ENCODE measurements around the gene GRIK1.

The GRIK1 gene

DNA sequence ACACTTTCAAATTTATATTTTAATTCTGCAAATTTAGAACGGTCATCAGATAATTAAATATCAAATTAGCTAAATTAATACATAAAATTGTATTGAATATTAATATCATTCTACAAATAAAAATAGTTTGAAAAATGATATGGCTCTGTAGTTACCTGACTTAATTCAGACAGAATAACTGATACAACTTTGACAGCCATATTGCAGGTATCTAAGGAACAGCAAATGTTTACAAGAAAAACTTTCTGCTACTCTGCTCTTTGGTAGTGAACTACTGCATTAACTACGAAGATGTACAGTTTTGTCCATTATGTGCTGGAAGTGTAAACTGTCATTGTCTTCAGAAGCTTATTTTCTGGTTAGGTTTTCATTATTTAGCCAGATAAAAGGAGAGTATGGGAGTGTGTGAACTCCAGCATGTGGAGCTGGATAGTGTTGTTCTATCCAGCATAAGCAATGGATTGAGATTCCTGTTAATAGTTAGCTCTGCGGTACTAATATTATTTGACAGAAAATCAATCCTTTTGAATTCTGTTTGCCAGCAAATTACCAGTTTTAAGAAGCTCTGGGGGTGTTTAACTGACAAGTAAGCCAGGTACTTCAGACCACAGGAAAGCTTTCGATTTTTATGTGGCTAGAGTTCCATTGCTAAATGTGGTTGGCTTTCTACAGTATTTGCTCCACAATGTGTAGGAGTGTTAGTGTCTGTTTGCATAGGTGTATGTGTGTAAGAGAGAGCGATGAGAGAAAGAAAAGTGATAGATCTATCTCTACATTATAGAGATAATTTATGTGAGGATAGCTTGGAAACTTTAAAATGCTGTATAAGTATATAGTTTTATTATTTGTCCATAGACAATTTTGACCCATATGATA lies 247.9 kb downstream of the GRIK1 start:
- Histone ChIP-seq H2BK120ac (ENCODE audit: insufficient read depth, low read length, poor library complexity) (no peak overlapping the region), H2BK12ac (ENCODE audit: low read length) (no peak overlapping the region), H3K79me1 (ENCODE audit: low read length) (no peaks in the 10 kb centered on the region), H4K8ac (ENCODE audit: low read depth, low read length) (no peak overlapping the region), H3K9ac (ENCODE audit: low read length) (no peak overlapping the region), H3K4ac (ENCODE audit: low read depth, low read length) (no peak overlapping the region), H2AFZ (ENCODE audit: insufficient read depth, low read length, poor library complexity) (no peak overlapping the region), H3K14ac (ENCODE audit: low read length) (no peak overlapping the region), H3K23ac (ENCODE audit: low read length) (no peak overlapping the region), H3K4me1 (ENCODE audit: control insufficient read depth in 1 of 2, insufficient read depth in 2 of 2, low read length in 2 of 2) (no peaks in the 10 kb centered on the region), H2AK5ac (ENCODE audit: low read length) (no peak overlapping the region), H3K18ac (ENCODE audit: low read length) (no peak overlapping the region), H3K27ac (ENCODE audit: low read depth, low read length) (no peak overlapping the region), H3K36me3 (ENCODE audit: control insufficient read depth in 1 of 2, insufficient read depth in 2 of 2, low read length in 2 of 2) (no peaks in the 10 kb centered on the region), H3K9me3 (ENCODE audit: insufficient read depth, low read depth, low read length) (no peaks in the 10 kb centered on the region), H3K79me2 (ENCODE audit: control insufficient read depth, insufficient read depth, low read length, poor library complexity) (no peaks in the 10 kb centered on the region), H3K27me3 (ENCODE audit: insufficient read depth, low read length) (no peaks in the 10 kb centered on the region), H3K4me2 (ENCODE audit: low read length) (no peak overlapping the region), H4K12ac (ENCODE audit: low read depth, low read length) (no peak overlapping the region), H3K4me3 (ENCODE audit: low read depth, low read length) (no peak overlapping the region), H2BK5ac (ENCODE audit: low read depth, low read length, poor library complexity) (no peak overlapping the region), H4K91ac (ENCODE audit: low read depth, low read length) (no peak overlapping the region)
- no CpG with 5 or more reads among the region's 5 CpGs for WGBS (ENCODE audit: extremely low coverage, insufficient coverage, insufficient read length)
- no peak for DNase-seq

DNA sequence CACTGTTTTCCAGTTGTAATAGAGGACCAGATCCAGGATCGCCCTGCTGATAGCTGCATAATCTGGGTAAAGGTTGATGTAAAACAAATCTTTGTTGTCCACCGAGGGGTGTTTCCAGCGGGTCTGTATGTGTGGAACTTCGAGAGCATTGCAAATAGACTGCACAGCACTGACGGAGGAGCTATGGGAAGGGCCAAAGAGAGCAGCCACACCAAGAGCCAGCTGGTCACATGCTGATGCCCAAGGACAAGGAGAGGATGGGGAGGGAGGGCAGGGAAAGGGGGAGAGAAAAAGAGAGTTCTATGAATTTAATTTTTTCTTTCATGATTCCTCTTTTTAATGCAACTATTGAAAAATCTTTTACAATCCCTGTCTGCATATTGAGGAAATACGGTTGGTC lies 250.0 kb downstream of the GRIK1 start:
- Histone ChIP-seq H3K9ac (ENCODE audit: low read length) (no peak overlapping the region), H3K18ac (ENCODE audit: low read length) (no peak overlapping the region), H4K91ac (ENCODE audit: low read depth, low read length) (no peak overlapping the region), H3K36me3 (ENCODE audit: control insufficient read depth in 1 of 2, insufficient read depth in 2 of 2, low read length in 2 of 2) (no peaks in the 10 kb centered on the region), H2BK120ac (ENCODE audit: insufficient read depth, low read length, poor library complexity) (no peak overlapping the region), H3K9me3 (ENCODE audit: insufficient read depth, low read depth, low read length) (no peaks in the 10 kb centered on the region), H3K4me1 (ENCODE audit: control insufficient read depth in 1 of 2, insufficient read depth in 2 of 2, low read length in 2 of 2) (no peaks in the 10 kb centered on the region), H3K79me2 (ENCODE audit: control insufficient read depth, insufficient read depth, low read length, poor library complexity) (no peaks in the 10 kb centered on the region), H4K12ac (ENCODE audit: low read depth, low read length) (no peak overlapping the region), H3K23ac (ENCODE audit: low read length) (no peak overlapping the region), H3K4ac (ENCODE audit: low read depth, low read length) (no peak overlapping the region), H3K4me3 (ENCODE audit: low read depth, low read length) (no peak overlapping the region), H3K14ac (ENCODE audit: low read length) (no peak overlapping the region), H3K27ac (ENCODE audit: low read depth, low read length) (no peak overlapping the region), H3K27me3 (ENCODE audit: insufficient read depth, low read length) (no peaks in the 10 kb centered on the region), H2AK5ac (ENCODE audit: low read length) (no peak overlapping the region), H2AFZ (ENCODE audit: insufficient read depth, low read length, poor library complexity) (no peak overlapping the region), H4K8ac (ENCODE audit: low read depth, low read length) (no peak overlapping the region), H2BK5ac (ENCODE audit: low read depth, low read length, poor library complexity) (no peak overlapping the region), H2BK12ac (ENCODE audit: low read length) (no peak overlapping the region), H3K79me1 (ENCODE audit: low read length) (no peaks in the 10 kb centered on the region), H3K4me2 (ENCODE audit: low read length) (no peak overlapping the region)
- DNase-seq = no peak
- WGBS (ENCODE audit: extremely low coverage, insufficient coverage, insufficient read length) = no CpG with 5 or more reads among the region's 6 CpGs

DNA sequence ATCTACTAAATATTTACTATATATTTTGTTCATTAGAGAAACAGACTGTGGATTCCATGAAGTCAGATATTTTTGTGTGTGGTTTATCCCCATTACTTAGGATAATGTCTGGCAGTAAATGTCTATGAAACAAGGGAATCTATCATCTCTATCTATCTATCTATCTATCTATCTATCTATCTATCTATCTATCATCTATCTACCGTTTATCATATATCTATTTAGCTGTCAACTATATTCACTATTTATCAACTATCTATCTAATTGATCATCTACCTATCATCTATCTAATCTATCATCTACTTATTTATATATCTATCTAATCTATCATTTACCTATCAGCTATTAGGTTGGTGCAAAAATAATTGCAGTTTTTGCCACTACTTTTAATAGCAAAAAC lies 255.7 kb downstream of the GRIK1 start:
- H2BK5ac ChIP-seq (ENCODE audit: low read depth, low read length, poor library complexity) = no peak overlapping the region
- H2BK120ac ChIP-seq (ENCODE audit: insufficient read depth, low read length, poor library complexity) = no peak overlapping the region
- H3K9me3 ChIP-seq (ENCODE audit: insufficient read depth, low read depth, low read length) = no peaks in the 10 kb centered on the region
- no peak overlapping the region for H3K4me2 ChIP-seq (ENCODE audit: low read length)
- H3K9ac ChIP-seq (ENCODE audit: low read length) = no peak overlapping the region
- no peak overlapping the region for H3K4ac ChIP-seq (ENCODE audit: low read depth, low read length)
- DNase-seq = no peak
- no peaks in the 10 kb centered on the region for H3K79me2 ChIP-seq (ENCODE audit: control insufficient read depth, insufficient read depth, low read length, poor library complexity)
- no peak overlapping the region for H2AFZ ChIP-seq (ENCODE audit: insufficient read depth, low read length, poor library complexity)
- H3K79me1 ChIP-seq (ENCODE audit: low read length) = no peaks in the 10 kb centered on the region
- H3K27me3 ChIP-seq (ENCODE audit: insufficient read depth, low read length) = no peaks in the 10 kb centered on the region
- H3K23ac ChIP-seq (ENCODE audit: low read length) = no peak overlapping the region
- H4K12ac ChIP-seq (ENCODE audit: low read depth, low read length) = no peak overlapping the region
- no peak overlapping the region for H4K8ac ChIP-seq (ENCODE audit: low read depth, low read length)
- no peak overlapping the region for H4K91ac ChIP-seq (ENCODE audit: low read depth, low read length)
- H3K36me3 ChIP-seq (ENCODE audit: control insufficient read depth in 1 of 2, insufficient read depth in 2 of 2, low read length in 2 of 2) = no peaks in the 10 kb centered on the region
- no peak overlapping the region for H2BK12ac ChIP-seq (ENCODE audit: low read length)
- H3K18ac ChIP-seq (ENCODE audit: low read length) = no peak overlapping the region
- H3K4me3 ChIP-seq (ENCODE audit: low read depth, low read length) = no peak overlapping the region
- no CpG with 5 or more reads among the region's 1 CpG for WGBS (ENCODE audit: extremely low coverage, insufficient coverage, insufficient read length)
- no peaks in the 10 kb centered on the region for H3K4me1 ChIP-seq (ENCODE audit: control insufficient read depth in 1 of 2, insufficient read depth in 2 of 2, low read length in 2 of 2)
- no peak overlapping the region for H3K27ac ChIP-seq (ENCODE audit: low read depth, low read length)
- H3K14ac ChIP-seq (ENCODE audit: low read length) = no peak overlapping the region
- H2AK5ac ChIP-seq (ENCODE audit: low read length) = no peak overlapping the region

DNA sequence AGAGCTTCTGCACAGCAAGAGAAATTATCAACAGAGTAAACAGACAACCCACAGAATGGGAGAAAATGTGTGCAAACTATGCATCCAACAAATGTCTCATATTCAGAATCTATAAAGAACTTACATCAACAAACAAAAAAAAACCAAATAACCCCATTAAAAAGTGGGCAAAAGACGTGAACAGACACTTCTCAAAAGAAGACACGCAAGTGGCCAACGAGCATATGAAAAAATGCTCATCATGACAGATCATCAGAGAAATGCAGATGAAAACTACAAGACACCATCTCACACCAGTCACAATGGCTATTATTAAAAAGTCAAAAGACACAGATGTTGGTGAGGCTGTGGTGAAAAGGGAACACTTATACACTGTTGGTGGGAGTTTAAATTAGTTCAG lies 257.0 kb downstream of the GRIK1 start:
- H4K91ac ChIP-seq (ENCODE audit: low read depth, low read length) = no peak overlapping the region
- no peak overlapping the region for H4K8ac ChIP-seq (ENCODE audit: low read depth, low read length)
- DNase-seq = no peak
- no peaks in the 10 kb centered on the region for H3K27me3 ChIP-seq (ENCODE audit: insufficient read depth, low read length)
- no CpG with 5 or more reads among the region's 3 CpGs for WGBS (ENCODE audit: extremely low coverage, insufficient coverage, insufficient read length)
- H3K9me3 ChIP-seq (ENCODE audit: insufficient read depth, low read depth, low read length) = no peaks in the 10 kb centered on the region
- no peaks in the 10 kb centered on the region for H3K36me3 ChIP-seq (ENCODE audit: control insufficient read depth in 1 of 2, insufficient read depth in 2 of 2, low read length in 2 of 2)
- no peak overlapping the region for H2AK5ac ChIP-seq (ENCODE audit: low read length)
- no peaks in the 10 kb centered on the region for H3K4me1 ChIP-seq (ENCODE audit: control insufficient read depth in 1 of 2, insufficient read depth in 2 of 2, low read length in 2 of 2)
- H3K23ac ChIP-seq (ENCODE audit: low read length) = no peak overlapping the region
- H3K18ac ChIP-seq (ENCODE audit: low read length) = no peak overlapping the region
- H3K4ac ChIP-seq (ENCODE audit: low read depth, low read length) = no peak overlapping the region
- no peak overlapping the region for H3K9ac ChIP-seq (ENCODE audit: low read length)
- H2BK12ac ChIP-seq (ENCODE audit: low read length) = no peak overlapping the region
- H2BK120ac ChIP-seq (ENCODE audit: insufficient read depth, low read length, poor library complexity) = no peak overlapping the region
- H3K4me3 ChIP-seq (ENCODE audit: low read depth, low read length) = no peak overlapping the region
- no peak overlapping the region for H2BK5ac ChIP-seq (ENCODE audit: low read depth, low read length, poor library complexity)
- no peaks in the 10 kb centered on the region for H3K79me1 ChIP-seq (ENCODE audit: low read length)
- no peak overlapping the region for H3K14ac ChIP-seq (ENCODE audit: low read length)
- H3K4me2 ChIP-seq (ENCODE audit: low read length) = no peak overlapping the region
- H3K27ac ChIP-seq (ENCODE audit: low read depth, low read length) = no peak overlapping the region
- H4K12ac ChIP-seq (ENCODE audit: low read depth, low read length) = no peak overlapping the region
- H2AFZ ChIP-seq (ENCODE audit: insufficient read depth, low read length, poor library complexity) = no peak overlapping the region
- no peaks in the 10 kb centered on the region for H3K79me2 ChIP-seq (ENCODE audit: control insufficient read depth, insufficient read depth, low read length, poor library complexity)

Measured in trophoblast cell (in vitro differentiated cells and primary cell).